GM12892 (cell line): Measurements from ENCODE around the gene MRPL16.

Experiments used
- POLR2A ChIP-seq: IDR thresholded peaks from 2 replicates; pipeline ENCODE4 v1.6.1; 2011; ENCODE audit warnings: low read depth, low read length, control low read depth
- POLR2AphosphoS5 ChIP-seq: IDR thresholded peaks from 2 replicates; pipeline ENCODE4 v1.6.1; 2011; ENCODE audit warnings: low read depth, low read length, control low read depth
- TAF1 ChIP-seq: IDR thresholded peaks from 2 replicates; pipeline ENCODE4 v1.6.1; 2011; ENCODE audit warnings: low read depth, mild to moderate bottlenecking, control low read depth, low read length, borderline replicate concordance

- no peak for TF ChIP-seq POLR2AphosphoS5
- no peak for TF ChIP-seq POLR2A
- TF ChIP-seq TAF1 = no peak
Observed at GRCh38 chr11:59818572-59818971, 8.0 kb upstream of the MRPL16 start.
